GM19468 (cell line): Measurements from ENCODE around the gene SCGB3A1.

Source experiments
- ATAC-seq: cut with Tn5 transposase; IDR thresholded peaks from one replicate; pipeline ENCODE4 v1.9.1; 2021; ENCODE audit warnings: mild to moderate bottlenecking, moderate library complexity, moderate number of reproducible peaks; ENCODE audit not compliant: unreplicated experiment; ENCODE audit errors: extremely low read depth

SCGB3A1 gene, protein sequence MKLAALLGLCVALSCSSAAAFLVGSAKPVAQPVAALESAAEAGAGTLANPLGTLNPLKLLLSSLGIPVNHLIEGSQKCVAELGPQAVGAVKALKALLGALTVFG

DNA sequence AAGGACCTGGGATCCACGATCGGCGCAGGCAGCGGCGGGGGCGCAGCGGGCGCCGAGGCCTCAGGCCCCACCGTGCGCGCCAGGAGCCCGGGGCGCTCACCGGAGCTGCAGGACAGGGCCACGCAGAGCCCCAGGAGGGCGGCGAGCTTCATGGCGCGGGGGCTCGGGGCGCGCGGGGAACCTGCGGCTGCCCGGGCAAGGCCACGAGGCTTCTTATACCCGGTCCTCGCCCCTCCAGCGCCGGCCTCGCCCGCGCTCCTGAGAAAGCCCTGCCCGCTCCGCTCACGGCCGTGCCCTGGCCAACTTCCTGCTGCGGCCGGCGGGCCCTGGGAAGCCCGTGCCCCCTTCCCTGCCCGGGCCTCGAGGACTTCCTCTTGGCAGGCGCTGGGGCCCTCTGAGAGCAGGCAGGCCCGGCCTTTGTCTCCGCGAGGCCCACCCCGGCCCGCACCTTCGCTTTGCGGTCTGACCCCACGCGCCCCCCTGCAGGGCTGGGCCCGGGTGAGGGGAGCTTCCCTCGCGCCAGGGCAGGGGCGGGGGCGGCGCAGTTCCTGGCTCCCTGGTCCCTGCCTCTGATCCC is at the start of gene SCGB3A1:
Gene SCGB3A1, minus strand, starts transcription at position 189 of the 577 bp plus-strand sequence. Its CDS starts 37 bp downstream, at position 152.
- no peak for ATAC-seq

DNA sequence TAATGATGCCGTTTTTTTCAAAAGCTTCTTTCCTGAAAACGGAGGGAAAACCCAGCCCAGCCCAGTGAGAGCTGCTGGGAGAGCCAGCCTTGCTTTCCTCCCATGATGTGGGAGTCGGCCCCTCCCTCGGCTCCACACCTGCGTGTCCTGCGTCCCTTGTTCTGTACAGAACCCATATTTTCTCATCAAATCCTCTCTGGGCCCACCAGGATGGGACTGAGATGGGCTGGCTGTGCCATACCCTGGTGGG is 49.2 kb upstream of the SCGB3A1 start:
- ATAC-seq: no peak

DNA sequence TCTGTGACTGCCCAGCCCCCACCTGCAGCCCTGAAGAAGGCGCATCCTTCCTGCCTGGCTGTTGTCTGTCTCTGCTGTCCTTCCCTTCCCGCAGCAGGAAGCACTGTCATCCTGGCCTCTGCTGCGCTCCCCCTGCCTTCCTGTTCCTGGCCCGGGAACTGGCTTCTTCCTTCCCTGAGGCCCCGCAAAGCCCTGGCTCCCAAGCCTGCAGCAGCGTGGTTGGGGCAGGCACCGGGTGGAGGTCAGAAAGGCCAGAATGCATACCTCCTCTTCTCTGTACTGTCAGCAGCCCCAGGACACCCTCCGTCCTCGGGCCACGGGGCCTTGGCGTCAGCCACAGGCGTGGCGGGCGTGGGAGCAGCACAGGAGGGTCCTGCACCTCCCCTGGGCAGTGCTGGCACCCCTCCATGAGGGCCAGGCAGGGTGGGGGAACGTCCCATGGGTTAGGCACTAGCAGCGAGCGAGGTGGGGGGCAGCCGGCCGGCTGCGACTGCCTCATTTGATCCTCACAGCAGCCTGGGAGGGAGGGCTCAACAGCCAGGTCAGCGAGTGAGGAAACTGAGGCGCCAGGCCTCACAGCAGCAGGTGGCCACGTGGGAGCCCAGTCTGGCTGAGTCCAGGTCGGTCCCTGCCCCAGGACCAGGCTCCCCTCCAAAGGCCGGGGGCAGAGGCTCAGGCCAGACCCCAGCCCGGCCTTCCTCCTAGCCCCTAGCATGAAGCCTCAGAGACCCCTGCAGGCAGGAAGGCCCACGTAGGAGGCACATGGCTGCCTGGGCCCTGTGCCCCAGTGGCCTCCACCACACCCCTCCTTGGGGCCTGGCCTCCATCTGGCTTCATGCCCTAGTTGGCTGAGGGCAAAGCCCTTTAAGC is 48.7 kb upstream of the SCGB3A1 start:
- ATAC-seq: no peak

DNA sequence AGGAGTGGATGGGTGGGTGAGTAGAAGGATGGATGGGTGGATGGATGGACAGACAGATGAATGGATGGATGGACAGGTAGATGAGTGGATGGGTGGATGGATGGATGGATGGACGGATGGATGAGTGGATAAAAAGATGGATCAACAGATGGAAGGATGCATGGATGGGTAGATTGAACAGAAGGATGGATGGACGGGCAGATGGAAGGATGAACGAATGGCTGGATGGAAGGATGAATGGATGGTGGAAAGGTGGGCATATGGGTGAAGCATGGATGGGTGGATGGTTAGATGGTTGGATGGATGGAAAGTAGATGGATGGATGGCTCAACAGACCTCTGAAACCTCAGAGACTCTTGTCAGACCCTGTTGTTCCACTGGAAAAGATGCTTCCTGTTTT is 48.0 kb upstream of the SCGB3A1 start:
- no peak for ATAC-seq

DNA sequence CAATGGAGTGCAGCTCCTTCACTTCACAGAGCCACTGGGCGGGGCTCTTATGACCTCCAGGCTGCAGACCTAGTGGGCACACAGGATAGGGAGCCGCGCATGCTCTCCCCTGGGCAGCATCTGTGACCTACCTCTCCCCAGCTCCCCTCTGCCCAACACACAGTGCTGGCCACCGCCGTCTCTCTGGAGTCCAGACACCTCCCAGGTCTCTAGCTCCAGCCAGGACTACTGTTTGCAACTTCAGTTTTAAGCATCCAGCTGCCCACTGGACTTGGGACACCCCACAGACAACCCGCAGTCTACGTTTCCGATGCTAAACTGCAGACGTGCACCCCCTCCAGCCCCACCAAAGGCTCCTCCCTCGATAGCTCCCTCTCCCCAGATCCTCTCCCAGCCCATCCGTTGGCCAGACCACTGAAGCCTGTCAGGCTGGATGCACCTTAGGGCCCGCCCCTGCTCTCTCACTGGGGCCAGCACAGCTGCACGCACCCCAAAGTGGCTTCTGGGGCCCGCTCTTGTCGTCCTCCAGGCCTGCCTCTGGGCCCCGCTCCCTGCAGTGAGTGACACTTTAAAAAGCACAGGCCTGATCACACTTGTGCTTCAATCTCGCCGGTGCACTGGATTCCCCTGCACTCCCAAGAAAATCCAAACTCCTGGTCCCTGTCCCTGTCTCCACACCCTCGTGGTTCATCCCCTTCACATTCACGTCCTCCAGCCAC is 46.8 kb upstream of the SCGB3A1 start:
- no peak for ATAC-seq

DNA sequence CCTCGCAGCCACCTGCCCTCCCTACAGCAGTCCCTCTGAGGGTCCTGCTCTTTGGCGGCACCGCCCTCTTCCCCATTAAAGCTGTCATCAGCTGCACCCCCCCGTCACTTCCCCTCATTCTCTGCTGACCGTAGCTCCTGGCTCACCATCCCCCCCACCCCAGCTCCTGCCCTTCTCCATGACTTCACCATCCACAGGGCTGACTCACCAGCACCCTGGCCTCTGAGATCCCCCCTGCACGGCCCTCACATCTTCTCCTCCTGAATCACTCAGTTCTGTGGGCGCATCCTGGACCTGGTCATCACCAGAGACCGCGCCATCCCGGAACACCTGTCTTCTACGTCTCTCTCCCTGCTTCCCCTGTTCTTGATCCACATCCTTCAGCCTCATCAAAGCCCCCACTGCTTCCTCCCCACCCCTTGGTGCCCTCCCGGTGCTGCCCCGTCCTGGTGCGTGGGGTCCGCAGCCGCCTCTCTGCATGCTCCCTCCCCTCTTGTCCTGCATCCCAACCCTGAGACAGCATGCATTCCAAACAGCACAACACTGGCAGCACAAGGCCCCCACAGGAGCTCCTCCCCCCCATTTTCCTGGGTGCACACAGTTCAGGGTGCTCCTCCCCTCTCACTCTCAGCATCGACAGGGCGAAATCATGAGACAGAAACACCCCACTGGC is 45.2 kb upstream of the SCGB3A1 start:
- ATAC-seq: no peak

DNA sequence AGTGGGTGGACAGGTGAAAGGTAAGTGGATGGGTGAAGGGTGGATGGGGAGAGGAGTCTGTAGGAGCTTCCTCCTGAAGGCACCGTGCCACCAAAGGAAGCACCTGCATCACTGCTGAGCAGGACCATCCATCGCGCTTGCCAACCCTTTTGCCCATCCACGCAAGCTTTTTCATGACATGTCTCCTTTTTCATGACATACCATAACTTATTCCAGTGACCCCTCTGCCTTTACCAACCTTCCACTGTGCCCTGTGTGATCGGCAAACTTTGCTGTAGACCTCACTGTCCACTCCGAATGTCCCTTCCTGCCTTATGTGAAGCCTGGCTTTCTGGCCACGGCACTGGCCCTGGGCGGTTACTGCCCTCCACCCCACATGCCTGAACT is 44.7 kb upstream of the SCGB3A1 start:
- ATAC-seq: no peak

DNA sequence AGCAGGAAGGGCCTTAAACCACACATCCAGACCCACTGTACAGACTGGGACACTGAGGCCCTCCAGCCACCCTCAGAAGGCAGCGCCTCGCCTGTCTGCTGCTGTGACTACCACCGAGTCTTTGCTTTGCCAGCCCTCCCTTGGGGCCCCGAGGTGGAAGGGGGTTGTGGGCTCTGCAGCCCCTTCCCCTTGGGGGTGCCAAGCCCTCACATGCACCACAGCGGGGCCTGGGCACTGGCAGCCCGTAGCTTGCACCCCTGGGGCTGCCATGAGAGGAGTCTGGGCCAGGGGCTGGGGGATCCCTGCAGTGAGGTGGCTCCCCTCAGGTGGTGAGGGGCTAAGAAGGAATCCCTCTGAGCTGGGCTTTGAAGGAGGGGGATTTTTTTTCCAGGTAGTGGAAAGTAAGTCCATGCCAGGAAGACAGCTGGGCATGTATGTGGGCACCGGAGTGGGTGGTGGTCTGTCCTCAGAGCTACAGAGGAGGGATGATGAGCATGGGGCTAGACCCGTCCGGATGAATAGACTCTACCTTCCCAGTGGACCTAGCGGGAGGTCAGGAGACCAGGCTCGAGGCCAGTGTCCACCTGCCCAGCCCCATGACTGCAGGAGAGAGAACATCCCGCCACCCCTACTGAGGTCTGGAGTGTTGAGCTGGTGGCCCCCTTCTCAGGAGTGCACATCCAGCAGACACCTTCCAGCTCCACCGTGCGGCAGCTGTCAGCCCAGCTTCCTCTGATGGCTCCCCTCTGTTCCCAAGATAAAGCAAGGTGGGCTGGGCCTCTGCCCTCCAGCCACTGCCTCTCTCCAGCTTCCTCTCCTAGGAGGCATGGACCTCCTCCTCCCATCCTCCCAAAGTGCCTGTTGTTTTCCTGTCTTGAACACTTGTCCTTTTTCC is 42.2 kb upstream of the SCGB3A1 start:
- ATAC-seq: no peak

DNA sequence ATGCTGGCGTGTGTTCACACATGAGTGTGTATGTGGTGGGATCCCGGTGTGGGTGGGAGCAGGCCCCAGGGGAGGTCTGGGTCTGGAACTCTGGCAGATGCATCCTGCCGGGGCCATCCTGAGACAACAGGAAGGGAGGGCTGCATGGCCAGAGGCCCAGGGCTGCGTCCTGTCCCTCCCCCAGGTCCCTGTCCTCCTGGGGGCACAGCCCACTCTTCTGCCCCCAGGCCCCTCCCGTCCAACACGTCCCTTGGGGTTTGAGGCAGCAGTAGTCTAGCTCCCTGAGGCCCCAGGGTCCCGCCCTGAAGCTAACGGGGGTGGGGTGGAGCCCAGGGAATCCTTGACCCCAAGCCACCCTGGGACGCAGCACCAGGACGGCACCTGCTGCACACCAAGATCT is 41.5 kb upstream of the SCGB3A1 start:
- ATAC-seq: no peak

DNA sequence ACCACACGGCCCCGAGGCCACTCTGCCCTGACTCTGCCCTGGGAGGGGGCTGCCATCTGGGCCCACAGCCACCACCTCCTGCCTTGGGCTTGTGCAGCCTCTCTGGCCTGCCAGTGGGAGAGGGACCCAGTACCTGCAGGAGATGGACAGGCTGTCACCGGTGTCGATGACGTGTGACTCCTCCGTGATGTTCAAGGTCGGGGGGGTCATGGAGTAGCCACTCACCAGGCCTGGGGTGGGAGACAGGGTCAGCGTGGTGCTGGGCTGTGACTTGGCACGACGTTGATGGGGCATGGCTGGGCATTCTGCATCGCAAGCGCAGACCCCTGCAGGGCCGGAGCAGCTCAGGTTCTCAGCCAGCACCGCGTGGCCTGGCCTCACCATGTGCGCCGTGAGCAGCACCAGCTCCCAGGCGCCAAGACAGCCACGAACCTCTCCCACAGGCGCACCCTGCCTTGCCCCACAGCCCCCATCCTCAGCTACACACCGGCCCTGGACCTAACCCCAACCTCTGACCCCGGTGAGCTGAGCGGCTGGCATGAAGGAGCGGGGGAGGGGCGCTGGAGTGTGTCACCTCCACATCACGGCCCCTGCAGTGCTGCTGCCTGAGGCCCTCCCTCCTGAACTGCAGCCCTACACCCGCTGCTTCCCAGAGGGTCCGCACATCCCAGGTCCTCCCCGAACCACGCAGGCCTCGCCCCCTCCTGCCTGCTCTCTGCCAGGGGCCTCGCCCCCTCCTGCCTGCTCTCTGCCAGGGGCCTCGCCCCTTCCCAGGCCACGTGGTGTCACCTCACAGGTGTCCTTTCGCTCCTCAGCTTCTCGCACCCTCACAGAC is 40.5 kb upstream of the SCGB3A1 start:
- ATAC-seq: no peak

DNA sequence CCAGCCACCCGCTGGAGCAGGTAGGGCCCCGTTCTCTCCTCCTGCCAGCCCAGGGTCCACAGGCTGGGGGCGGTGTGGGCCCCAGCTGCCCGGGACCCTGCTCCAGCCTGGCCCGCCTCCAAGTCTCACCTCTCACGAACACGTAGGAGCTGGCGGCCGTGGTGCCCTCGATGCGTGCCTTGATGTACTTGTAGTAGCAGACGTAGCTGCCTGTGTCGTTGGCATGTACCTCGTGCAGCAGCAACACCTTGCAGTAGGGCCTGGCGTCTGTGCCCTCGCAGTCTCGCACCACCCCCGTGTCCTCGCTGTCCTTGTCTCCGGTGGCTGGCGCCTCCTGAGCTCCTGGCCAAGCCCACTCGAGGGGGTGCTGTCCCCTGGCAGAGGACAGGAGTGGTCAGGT is 39.1 kb upstream of the SCGB3A1 start:
- no peak for ATAC-seq

DNA sequence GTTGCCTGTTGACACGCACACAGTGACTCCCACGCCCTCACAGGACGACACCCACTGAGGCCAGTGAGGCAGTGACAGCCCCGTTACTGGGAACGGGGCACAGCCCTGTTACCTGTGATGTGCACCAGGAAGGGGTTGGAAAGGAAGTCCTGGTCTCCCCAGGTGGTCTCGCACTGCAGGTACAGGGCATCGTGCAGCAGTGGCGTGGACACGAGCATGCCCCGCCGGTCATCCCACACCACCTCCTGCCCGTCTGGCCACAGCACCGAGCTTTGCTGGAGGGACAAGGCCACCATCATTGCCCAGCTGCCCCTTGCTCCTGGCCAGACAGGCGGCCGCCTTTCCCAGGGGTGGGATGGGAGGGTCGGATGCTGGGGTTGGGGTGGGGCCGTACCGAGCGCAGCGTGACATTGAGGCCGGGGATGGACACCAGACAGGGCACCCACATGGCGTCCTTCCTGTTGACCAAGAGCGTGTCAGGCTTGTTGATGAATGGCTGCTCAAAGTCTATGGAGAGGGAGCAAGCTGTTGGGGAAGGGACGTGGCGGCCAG is 38.6 kb upstream of the SCGB3A1 start:
- ATAC-seq: no peak

DNA sequence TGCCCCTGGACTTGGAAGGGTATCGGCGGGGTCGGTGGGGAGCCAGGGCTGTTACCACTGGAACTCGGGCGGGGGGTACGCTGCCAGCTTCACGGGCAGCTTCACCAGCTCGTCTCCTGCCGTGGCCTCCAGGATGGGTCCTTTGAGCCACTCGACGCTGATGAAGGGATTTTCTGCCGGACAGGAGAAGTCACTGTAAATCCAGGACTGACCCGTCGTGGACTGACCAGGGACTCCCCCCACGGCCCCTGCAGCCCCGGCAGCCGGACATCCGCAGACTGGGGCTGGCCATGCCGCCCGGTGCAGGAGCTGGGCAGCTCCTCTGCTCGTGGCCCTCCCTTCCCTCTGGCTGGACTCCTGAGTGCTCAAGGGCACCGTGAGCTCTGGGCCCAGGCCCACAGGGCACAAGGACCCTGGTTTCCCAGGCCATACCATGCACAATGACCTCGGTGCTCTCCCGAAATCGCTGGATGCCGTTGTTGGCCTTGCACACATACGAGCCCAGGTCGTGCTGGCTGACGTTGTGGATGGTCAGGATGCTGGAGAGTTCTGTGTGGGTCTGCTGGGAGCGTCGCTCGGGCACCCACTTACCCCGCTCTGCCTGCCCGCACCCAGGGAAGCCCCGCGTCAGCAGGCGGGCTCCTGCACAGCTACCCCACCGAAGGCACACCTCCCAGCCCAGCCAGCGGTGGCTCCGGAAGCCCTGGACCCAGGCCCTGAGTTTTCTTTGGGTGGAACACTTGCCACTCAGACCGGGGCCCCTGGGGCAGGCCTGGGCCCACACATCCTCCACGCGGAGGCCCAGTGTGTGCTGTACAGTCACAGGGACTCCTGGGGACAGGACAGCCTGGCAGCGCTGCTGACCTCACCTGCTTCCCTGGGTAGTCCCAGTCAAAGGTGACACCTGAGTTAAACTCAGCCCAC is 37.8 kb upstream of the SCGB3A1 start:
- ATAC-seq: no peak

DNA sequence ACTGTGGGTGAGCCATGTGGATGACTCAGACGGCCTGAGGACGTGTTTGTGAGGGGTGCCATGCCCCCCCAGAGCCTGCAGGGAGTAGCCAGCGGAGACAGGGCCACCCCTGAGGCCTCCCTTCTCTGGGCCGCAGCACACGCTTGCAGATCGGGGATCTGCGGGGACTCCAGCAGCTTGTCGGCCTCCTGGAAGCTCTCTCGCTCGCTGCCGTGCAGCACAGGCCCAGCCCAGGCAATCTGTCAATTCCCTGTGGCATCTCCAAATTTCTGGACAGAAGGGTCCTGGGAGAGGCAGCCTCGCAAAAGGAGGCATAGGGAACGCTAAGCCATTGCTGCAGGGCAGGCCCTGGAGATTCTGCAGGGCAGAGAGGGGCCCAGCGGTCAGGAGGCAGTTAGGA is 36.9 kb upstream of the SCGB3A1 start:
- ATAC-seq: no peak

DNA sequence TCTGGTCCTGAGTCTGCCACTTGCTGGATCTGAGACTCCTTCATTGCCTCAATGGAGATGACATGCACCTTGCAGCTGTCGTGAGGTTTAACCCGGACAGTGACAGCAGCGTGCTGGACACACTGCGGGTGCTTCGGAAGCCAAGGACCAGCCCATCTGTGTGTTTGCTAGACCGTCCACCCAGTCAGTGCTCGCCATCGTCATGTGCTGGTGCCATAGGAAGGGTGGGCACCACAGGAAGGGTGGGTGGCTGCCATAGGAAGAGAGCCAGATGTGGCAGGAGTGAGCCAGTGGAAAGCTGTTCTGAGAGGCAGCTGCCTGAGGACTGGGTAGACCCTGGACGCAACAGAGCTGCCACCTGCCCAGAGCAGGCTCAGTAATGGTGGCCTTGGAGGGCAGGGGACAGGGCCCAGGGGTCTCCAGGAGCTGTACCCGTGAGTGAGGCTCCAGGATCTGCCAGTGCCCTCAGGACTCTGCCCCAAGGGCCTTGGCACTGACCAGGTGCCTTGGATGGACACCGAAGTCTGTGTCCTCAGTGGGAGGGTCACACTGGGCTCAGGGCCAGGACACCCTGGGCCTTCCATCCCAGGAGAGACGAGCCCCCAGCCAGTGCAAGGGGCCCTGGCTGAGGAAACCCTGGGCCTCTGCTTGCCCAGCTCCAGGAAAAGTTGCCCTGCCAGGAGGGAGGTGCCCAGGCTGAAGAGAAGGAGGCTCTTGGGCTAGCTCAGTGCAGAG is 36.3 kb upstream of the SCGB3A1 start:
- ATAC-seq: no peak

DNA sequence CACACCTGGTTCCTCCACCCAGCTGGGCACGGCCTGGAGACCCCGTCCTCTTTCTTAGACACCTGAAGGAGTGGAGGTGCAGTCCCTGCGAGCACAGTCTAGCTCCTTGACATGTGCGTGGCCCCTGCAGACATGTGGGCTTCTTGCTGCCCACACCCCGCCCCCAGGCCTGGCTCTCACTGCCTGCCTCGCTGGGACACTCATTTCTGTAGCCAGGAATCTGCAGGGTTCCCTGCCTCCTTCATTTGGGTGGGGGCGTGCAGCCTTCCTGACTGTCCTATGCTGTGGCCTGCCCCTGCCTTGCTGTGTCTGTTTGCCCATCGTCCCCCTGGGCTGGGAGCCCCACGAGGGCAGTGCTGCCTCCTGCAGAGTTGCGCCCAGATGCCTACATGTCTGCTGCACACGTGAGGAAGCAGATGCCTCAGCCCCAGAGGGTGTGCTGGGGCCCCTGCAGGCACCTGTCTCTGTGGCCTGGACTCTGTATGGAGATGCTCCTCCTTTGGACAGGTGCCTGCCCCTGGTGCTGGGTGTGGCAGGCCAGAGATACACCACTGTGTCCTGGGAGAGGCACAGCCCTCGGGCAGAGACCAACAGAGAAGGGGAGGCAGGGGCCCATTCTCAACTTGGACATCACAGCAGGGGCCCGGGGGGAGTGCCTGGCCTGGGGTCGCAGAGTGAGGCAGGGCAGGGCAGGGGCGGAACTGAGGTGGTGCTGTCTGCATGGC is 35.5 kb upstream of the SCGB3A1 start:
- ATAC-seq: no peak
